Neutrophil (primary cell): ENCODE measurements around the gene IGFBP4.

ENCODE experiments used
- H3K27ac ChIP-seq: fragments of 200-600 bp; sonication (generic); 2 replicates; pipeline ENCODE4 v1.5.1; 2016; ENCODE audit warnings: mild to moderate bottlenecking, moderate library complexity
- H3K27me3 ChIP-seq: fragments of 200-600 bp; sonication (generic); 2 replicates; pipeline ENCODE4 v1.6.0; 2016; ENCODE audit warnings: mild to moderate bottlenecking
- H3K36me3 ChIP-seq: fragments of 200-600 bp; sonication (generic); 2 replicates; pipeline ENCODE4 v1.5.1; 2017
- H3K4me1 ChIP-seq, 2 experiments: fragments of 200-600 bp in 1 of 2; sonication (generic) in 1 of 2; 1 replicate in 1 of 2; 2 replicates in 1 of 2; pipeline versions ENCODE4 v1.5.1 to v1.6.1; 2013 to 2016; ENCODE audit warnings: low read depth in 1 of 2, low read length in 1 of 2, mild to moderate bottlenecking in 1 of 2, moderate library complexity in 1 of 2; ENCODE audit not compliant: control insufficient read depth in 1 of 2, insufficient read depth in 1 of 2
- H3K4me3 ChIP-seq, 2 experiments: fragments of 200-600 bp in 1 of 2; sonication (generic) in 1 of 2; 1 replicate in 1 of 2; 2 replicates in 1 of 2; pipeline ENCODE4 v1.5.1; 2013 to 2016; ENCODE audit warnings: low read depth in 1 of 2, low read length in 1 of 2, mild to moderate bottlenecking in 1 of 2, moderate library complexity in 1 of 2
- H3K9me3 ChIP-seq: fragments of 200-600 bp; sonication (generic); 2 replicates; pipeline ENCODE4 v1.5.1; 2016
- CTCF ChIP-seq: fragments of 200-600 bp; sonication (generic); IDR thresholded peaks from 2 replicates; pipeline ENCODE4 v1.5.1; 2016; ENCODE audit warnings: antibody characterized with exemption

The IGFBP4 gene

GRCh38 chr17:40453881-40454612 lies 10.8 kb downstream of the IGFBP4 start:
- H3K27ac ChIP-seq: no peak overlapping the region
- H3K36me3 ChIP-seq: no peaks in the 10 kb centered on the region
- H3K4me3 ChIP-seq: no peak overlapping the region
- peaks cover 72% of the 10 kb centered on the region for H3K27me3 ChIP-seq
- no peak for TF ChIP-seq CTCF
- H3K9me3 ChIP-seq: no peaks in the 10 kb centered on the region
- H3K4me1 ChIP-seq: no peaks in the 10 kb centered on the region

GRCh38 chr17:40454613-40454995 lies 11.4 kb downstream of the IGFBP4 start:
- no peak overlapping the region for H3K27ac ChIP-seq
- H3K4me1 ChIP-seq: no peaks in the 10 kb centered on the region
- H3K4me3 ChIP-seq: no peak overlapping the region
- H3K27me3 ChIP-seq: peaks cover 66% of the 10 kb centered on the region
- no peaks in the 10 kb centered on the region for H3K36me3 ChIP-seq
- H3K9me3 ChIP-seq: no peaks in the 10 kb centered on the region
- no peak for TF ChIP-seq CTCF

- TF ChIP-seq CTCF: no peak
- Histone ChIP-seq H3K4me1 (no peaks in the 10 kb centered on the region), H3K4me3 (no peak overlapping the region), H3K9me3 (no peaks in the 10 kb centered on the region), H3K27me3 (peaks cover 50% of the 10 kb centered on the region), H3K27ac (no peak overlapping the region), H3K36me3 (no peaks in the 10 kb centered on the region)
Observed at GRCh38 chr17:40456396-40456951, 13.2 kb downstream of the IGFBP4 start.

- Histone ChIP-seq H3K4me3 (no peak overlapping the region), H3K9me3 (no peaks in the 10 kb centered on the region), H3K4me1 (no peaks in the 10 kb centered on the region), H3K27ac (no peak overlapping the region), H3K36me3 (no peaks in the 10 kb centered on the region), H3K27me3 (peaks cover 41% of the 10 kb centered on the region)
- TF ChIP-seq CTCF: no peak
Observed at GRCh38 chr17:40457369-40457768, 14.1 kb downstream of the IGFBP4 start.

GRCh38 chr17:40457964-40458791 lies 14.9 kb downstream of the IGFBP4 start:
- no peaks in the 10 kb centered on the region for H3K9me3 ChIP-seq
- H3K27me3 ChIP-seq: peaks cover 34% of the 10 kb centered on the region
- H3K27ac ChIP-seq: no peak overlapping the region
- H3K36me3 ChIP-seq: no peaks in the 10 kb centered on the region
- no peak overlapping the region for H3K4me3 ChIP-seq
- no peaks in the 10 kb centered on the region for H3K4me1 ChIP-seq
- TF ChIP-seq CTCF: no peak
